ENCODE results near the gene BBOF1.

DNA sequence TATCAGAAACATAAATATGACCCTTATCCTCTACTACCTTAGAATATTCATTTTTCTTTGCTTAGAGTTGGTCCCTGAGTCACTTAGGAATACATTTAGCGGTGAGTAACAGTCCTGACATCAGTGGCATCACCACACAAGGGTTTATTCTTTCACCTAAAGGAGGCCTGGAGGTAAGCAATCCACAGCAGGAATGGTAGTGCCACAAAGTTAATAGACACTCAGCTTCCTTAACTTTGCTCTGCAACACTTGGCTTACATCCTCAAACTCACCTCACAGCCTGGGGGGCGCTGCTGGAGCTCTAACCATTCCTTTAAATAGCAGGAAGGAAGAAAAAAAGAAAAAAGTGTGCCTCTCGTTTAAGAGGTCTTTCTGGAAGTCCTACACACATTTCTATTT, 29.1 kb downstream of the BBOF1 start:
- TF ChIP-seq, protein P1, sequence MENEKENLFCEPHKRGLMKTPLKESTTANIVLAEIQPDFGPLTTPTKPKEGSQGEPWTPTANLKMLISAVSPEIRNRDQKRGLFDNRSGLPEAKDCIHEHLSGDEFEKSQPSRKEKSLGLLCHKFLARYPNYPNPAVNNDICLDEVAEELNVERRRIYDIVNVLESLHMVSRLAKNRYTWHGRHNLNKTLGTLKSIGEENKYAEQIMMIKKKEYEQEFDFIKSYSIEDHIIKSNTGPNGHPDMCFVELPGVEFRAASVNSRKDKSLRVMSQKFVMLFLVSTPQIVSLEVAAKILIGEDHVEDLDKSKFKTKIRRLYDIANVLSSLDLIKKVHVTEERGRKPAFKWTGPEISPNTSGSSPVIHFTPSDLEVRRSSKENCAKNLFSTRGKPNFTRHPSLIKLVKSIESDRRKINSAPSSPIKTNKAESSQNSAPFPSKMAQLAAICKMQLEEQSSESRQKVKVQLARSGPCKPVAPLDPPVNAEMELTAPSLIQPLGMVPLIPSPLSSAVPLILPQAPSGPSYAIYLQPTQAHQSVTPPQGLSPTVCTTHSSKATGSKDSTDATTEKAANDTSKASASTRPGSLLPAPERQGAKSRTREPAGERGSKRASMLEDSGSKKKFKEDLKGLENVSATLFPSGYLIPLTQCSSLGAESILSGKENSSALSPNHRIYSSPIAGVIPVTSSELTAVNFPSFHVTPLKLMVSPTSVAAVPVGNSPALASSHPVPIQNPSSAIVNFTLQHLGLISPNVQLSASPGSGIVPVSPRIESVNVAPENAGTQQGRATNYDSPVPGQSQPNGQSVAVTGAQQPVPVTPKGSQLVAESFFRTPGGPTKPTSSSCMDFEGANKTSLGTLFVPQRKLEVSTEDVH (IDR thresholded peaks at IDR 0.05; ENCODE audit: low read depth, partially characterized antibody), result no peak
- TF ChIP-seq, protein P2, sequence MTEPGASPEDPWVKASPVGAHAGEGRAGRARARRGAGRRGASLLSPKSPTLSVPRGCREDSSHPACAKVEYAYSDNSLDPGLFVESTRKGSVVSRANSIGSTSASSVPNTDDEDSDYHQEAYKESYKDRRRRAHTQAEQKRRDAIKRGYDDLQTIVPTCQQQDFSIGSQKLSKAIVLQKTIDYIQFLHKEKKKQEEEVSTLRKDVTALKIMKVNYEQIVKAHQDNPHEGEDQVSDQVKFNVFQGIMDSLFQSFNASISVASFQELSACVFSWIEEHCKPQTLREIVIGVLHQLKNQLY (CRISPR knock-in tag; conservative IDR thresholded peaks at IDR 0.05), result no peak
- TF ChIP-seq, protein P3, sequence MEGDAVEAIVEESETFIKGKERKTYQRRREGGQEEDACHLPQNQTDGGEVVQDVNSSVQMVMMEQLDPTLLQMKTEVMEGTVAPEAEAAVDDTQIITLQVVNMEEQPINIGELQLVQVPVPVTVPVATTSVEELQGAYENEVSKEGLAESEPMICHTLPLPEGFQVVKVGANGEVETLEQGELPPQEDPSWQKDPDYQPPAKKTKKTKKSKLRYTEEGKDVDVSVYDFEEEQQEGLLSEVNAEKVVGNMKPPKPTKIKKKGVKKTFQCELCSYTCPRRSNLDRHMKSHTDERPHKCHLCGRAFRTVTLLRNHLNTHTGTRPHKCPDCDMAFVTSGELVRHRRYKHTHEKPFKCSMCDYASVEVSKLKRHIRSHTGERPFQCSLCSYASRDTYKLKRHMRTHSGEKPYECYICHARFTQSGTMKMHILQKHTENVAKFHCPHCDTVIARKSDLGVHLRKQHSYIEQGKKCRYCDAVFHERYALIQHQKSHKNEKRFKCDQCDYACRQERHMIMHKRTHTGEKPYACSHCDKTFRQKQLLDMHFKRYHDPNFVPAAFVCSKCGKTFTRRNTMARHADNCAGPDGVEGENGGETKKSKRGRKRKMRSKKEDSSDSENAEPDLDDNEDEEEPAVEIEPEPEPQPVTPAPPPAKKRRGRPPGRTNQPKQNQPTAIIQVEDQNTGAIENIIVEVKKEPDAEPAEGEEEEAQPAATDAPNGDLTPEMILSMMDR (IDR thresholded peaks at IDR 0.05 in 2 of 3, conservative IDR thresholded peaks at IDR 0.05 in 1 of 3; ENCODE audit: insufficient read depth in 2 of 3, low read depth in 1 of 3, low read length in 3 of 3), result peak; percentile 16 to 47 (median 31); a peak in 3 of 6 replicates
- TF ChIP-seq, protein P4, sequence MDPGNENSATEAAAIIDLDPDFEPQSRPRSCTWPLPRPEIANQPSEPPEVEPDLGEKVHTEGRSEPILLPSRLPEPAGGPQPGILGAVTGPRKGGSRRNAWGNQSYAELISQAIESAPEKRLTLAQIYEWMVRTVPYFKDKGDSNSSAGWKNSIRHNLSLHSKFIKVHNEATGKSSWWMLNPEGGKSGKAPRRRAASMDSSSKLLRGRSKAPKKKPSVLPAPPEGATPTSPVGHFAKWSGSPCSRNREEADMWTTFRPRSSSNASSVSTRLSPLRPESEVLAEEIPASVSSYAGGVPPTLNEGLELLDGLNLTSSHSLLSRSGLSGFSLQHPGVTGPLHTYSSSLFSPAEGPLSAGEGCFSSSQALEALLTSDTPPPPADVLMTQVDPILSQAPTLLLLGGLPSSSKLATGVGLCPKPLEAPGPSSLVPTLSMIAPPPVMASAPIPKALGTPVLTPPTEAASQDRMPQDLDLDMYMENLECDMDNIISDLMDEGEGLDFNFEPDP (CRISPR knock-in tag; IDR thresholded peaks at IDR 0.05), result no peak
- TF ChIP-seq PCBP1 (IDR thresholded peaks at IDR 0.05; ENCODE audit: low read depth, low read length, poor library complexity, severe bottlenecking) (no peak), SMAD4 (CRISPR knock-in tag; conservative IDR thresholded peaks at IDR 0.05) (no peak), NR2C1 (IDR thresholded peaks at IDR 0.05) (no peak), NR2C1 (tag; IDR thresholded peaks at IDR 0.05) (no peak), KLF6 (CRISPR knock-in tag; IDR thresholded peaks at IDR 0.05; ENCODE audit: borderline replicate concordance) (no peak)
- TF ChIP-seq, protein P5, sequence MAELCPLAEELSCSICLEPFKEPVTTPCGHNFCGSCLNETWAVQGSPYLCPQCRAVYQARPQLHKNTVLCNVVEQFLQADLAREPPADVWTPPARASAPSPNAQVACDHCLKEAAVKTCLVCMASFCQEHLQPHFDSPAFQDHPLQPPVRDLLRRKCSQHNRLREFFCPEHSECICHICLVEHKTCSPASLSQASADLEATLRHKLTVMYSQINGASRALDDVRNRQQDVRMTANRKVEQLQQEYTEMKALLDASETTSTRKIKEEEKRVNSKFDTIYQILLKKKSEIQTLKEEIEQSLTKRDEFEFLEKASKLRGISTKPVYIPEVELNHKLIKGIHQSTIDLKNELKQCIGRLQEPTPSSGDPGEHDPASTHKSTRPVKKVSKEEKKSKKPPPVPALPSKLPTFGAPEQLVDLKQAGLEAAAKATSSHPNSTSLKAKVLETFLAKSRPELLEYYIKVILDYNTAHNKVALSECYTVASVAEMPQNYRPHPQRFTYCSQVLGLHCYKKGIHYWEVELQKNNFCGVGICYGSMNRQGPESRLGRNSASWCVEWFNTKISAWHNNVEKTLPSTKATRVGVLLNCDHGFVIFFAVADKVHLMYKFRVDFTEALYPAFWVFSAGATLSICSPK (IDR thresholded peaks at IDR 0.05; ENCODE audit: borderline replicate concordance), result no peak

Data from K562 (cell line).